HepG2 (cell line): ENCODE measurements around the gene DISP1. TPM values are rescaled to one million over a fixed set of nuclear protein-coding genes. Genes with fewer than 3 reads are reported as not detected.
A peak's percentile ranks its signal among the peaks of the same experiment; 100 is the strongest.

Experiments
- ATAC-seq: fragments of 200-7000 bp; cut with Tn5 transposase; 3 replicates; pipeline ENCODE4 v1.9.1; 2020; ENCODE audit warnings: mild to moderate bottlenecking, moderate library complexity
- Bru-seq: library from RNA; stranded (reverse); fragments of 400-500 nt; gene quantifications from one replicate; lab custom pipeline; 2021; lab: Mats Ljungman, UMichigan
- BruChase-seq, 2 experiments: library from RNA; stranded (reverse); fragments of 400-500 nt; gene quantifications; one replicate each; lab custom pipeline; 2021; lab: Mats Ljungman, UMichigan
- BruUV-seq: library from RNA; stranded (reverse); fragments of 400-500 nt; replicated peaks from 2 replicates; lab custom pipeline; 2021; lab: Mats Ljungman, UMichigan
- CTCF ChIA-PET: fragments of 300-600 bp; formaldehyde crosslinking; extraction: SDS; loops from one replicate; lab custom pipeline; 2021; ENCODE audit warnings: low total read pairs, inconsistent platforms, low intra/inter-chr PET ratio; lab: Yijun Ruan, JAX
- POLR2A ChIA-PET: fragments of 350-600 bp; sonication (Branson Sonifier 250); formaldehyde crosslinking; loops from one replicate; lab custom pipeline; 2020; ENCODE audit warnings: antibody characterized with exemption, inconsistent platforms; lab: Yijun Ruan, JAX
- DNase-seq: peaks from one replicate; pipeline ENCODE4 v3.0.0-alpha.2; 2015; ENCODE audit warnings: low spot score
- FAIRE-seq: peaks from 3 replicates; lab custom pipeline; 2011; peaks lifted over from hg19 to GRCh38; lab: Jason Lieb, UNC
- H2AFZ ChIP-seq: one replicate; pipeline ENCODE4 v1.6.1; 2011; ENCODE audit warnings: low read length, inconsistent platforms
- H3K27ac ChIP-seq: fragments of 300-600 bp; 3 replicates; pipeline ENCODE4 v1.8.0; 2011; ENCODE audit warnings: mixed run types, mild to moderate bottlenecking, mixed read lengths, low read length, inconsistent platforms; ENCODE audit not compliant: insufficient read depth; ENCODE audit errors: extremely low read length
- H3K27me3 ChIP-seq, 2 experiments: fragments of 200-600 bp in 1 of 2; 2 replicates in 1 of 2; 3 replicates in 1 of 2; pipeline versions ENCODE4 v1.6.0 to v1.8.0; 2011; ENCODE audit warnings: low read length in 2 of 2, mild to moderate bottlenecking in 2 of 2, moderate library complexity in 2 of 2, inconsistent platforms in 1 of 2; ENCODE audit not compliant: insufficient read depth in 2 of 2, control insufficient read depth in 1 of 2
- H3K36me3 ChIP-seq, 2 experiments: fragments of 200-600 bp in 1 of 2; replicated peaks in 1 of 2; 2 replicates in 1 of 2; 3 replicates in 1 of 2; pipeline versions ENCODE4 v1.5.1 to v1.8.0; 2011; ENCODE audit warnings: low read length in 2 of 2, inconsistent platforms in 1 of 2; ENCODE audit not compliant: insufficient read depth in 2 of 2, control insufficient read depth in 1 of 2
- H3K4me1 ChIP-seq: 2 replicates; pipeline ENCODE4 v1.5.1; 2012; ENCODE audit warnings: low read length, inconsistent platforms; ENCODE audit not compliant: insufficient read depth
- H3K4me2 ChIP-seq: 2 replicates; pipeline ENCODE4 v1.6.0; 2011; ENCODE audit warnings: low read depth, low read length, inconsistent platforms
- H3K4me3 ChIP-seq, 3 experiments: fragments of 200-600 bp in 1 of 3; sonication (generic), shearing (Covaris generic) in 1 of 3; replicated peaks in 1 of 3; 2 replicates each; pipeline ENCODE4 v1.5.1; 2011 to 2016; ENCODE audit warnings: low read length in 3 of 3, inconsistent platforms in 2 of 3, low read depth in 2 of 3, mild to moderate bottlenecking in 2 of 3, control low read depth in 1 of 3, mixed read lengths in 1 of 3; ENCODE audit not compliant: insufficient read depth in 1 of 3
- H3K79me2 ChIP-seq: one replicate; pipeline ENCODE4 v1.6.1; 2011; ENCODE audit warnings: low read length, inconsistent platforms; ENCODE audit not compliant: insufficient read depth
- H3K9ac ChIP-seq: 2 replicates; pipeline ENCODE4 v1.6.0; 2011; ENCODE audit warnings: mild to moderate bottlenecking, low read depth, low read length, inconsistent platforms; ENCODE audit not compliant: insufficient read depth
- H3K9me3 ChIP-seq: 2 replicates; pipeline ENCODE4 v1.5.1; 2012; ENCODE audit warnings: mild to moderate bottlenecking, low read length
- H4K20me1 ChIP-seq: 2 replicates; pipeline ENCODE4 v1.6.0; 2011; ENCODE audit warnings: inconsistent platforms, mild to moderate bottlenecking, low read length, moderate library complexity; ENCODE audit not compliant: insufficient read depth
- ZBTB10 ChIP-seq: sonication (generic); formaldehyde crosslinking; IDR thresholded peaks from 2 replicates; pipeline ENCODE4 v1.4.0; 2020; ENCODE audit warnings: missing genetic modification reagents, borderline replicate concordance
- ZNF142 ChIP-seq: sonication (generic); formaldehyde crosslinking; IDR thresholded peaks from 2 replicates; pipeline ENCODE4 v1.4.0; 2020; ENCODE audit warnings: missing genetic modification reagents
- WGBS: methylation state at CpG from one replicate; pipeline ENCODE4 v1.1.6; 2017; ENCODE audit warnings: low lambda C conversion rate; 5-methylcytosine and 5-hydroxymethylcytosine counted together
- in situ Hi-C: cut with HindIII; loops from 2 replicates; pipeline ENCODE4 v1.10.0; 2017; ENCODE audit warnings: low pct_unique_long_range_greater_than_20kb; ENCODE audit not compliant: extremely low pct_ligation_motif_present
- intact Hi-C: fragments of 100-400 bp; cut with micrococcal nuclease; formaldehyde crosslinking; loops from one replicate; pipeline ENCODE4 v1.10.0; 2022; ENCODE audit not compliant: unreplicated experiment
- long read RNA-seq, 2 experiments: library from RNA in 1 of 2; library from polyadenylated mRNA in 1 of 2; stranded (forward) in 1 of 2; unstranded in 1 of 2; transcript quantifications; one replicate each; pipeline ENCODE4 v2.0.0, GENCODE V29; 2019 to 2022
- polyA minus RNA-seq, 3 experiments: library from RNA; depleted of rRNA, polyadenylated mRNA; stranded (reverse); fragments of >200 nt; gene quantifications; 2 replicates each; pipeline ENCODE4 v1.2.3, GENCODE V29; 2011; ENCODE audit warnings: low replicate concordance in 1 of 3
- polyA plus RNA-seq, 8 experiments: library from polyadenylated mRNA; depleted of rRNA in 3 of 8; stranded (reverse) in 7 of 8; unstranded in 1 of 8; fragments of >200 nt; fragmentation: Illumina TruSeq in 4 of 8; extraction: Trizol in 4 of 8; gene quantifications; 2 replicates each; pipeline versions ENCODE4 v1.2.1 to v1.2.3, GENCODE V29; 2011 to 2016; ENCODE audit warnings: low read depth in 4 of 8, missing spikeins in 1 of 8, mixed read lengths in 1 of 8; ENCODE audit not compliant: insufficient read depth in 1 of 8
- total RNA-seq, 5 experiments: library from RNA; depleted of rRNA; stranded (reverse); fragments of >200 nt; fragmentation: Illumina TruSeq; extraction: Trizol; gene quantifications; 2 replicates each; pipeline ENCODE4 v1.2.3, GENCODE V29; 2016; ENCODE audit warnings: low read depth in 1 of 5

The DISP1 gene, protein sequence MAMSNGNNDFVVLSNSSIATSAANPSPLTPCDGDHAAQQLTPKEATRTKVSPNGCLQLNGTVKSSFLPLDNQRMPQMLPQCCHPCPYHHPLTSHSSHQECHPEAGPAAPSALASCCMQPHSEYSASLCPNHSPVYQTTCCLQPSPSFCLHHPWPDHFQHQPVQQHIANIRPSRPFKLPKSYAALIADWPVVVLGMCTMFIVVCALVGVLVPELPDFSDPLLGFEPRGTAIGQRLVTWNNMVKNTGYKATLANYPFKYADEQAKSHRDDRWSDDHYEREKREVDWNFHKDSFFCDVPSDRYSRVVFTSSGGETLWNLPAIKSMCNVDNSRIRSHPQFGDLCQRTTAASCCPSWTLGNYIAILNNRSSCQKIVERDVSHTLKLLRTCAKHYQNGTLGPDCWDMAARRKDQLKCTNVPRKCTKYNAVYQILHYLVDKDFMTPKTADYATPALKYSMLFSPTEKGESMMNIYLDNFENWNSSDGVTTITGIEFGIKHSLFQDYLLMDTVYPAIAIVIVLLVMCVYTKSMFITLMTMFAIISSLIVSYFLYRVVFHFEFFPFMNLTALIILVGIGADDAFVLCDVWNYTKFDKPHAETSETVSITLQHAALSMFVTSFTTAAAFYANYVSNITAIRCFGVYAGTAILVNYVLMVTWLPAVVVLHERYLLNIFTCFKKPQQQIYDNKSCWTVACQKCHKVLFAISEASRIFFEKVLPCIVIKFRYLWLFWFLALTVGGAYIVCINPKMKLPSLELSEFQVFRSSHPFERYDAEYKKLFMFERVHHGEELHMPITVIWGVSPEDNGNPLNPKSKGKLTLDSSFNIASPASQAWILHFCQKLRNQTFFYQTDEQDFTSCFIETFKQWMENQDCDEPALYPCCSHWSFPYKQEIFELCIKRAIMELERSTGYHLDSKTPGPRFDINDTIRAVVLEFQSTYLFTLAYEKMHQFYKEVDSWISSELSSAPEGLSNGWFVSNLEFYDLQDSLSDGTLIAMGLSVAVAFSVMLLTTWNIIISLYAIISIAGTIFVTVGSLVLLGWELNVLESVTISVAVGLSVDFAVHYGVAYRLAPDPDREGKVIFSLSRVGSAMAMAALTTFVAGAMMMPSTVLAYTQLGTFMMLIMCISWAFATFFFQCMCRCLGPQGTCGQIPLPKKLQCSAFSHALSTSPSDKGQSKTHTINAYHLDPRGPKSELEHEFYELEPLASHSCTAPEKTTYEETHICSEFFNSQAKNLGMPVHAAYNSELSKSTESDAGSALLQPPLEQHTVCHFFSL (N-terminal part only)
- total RNA-seq (2016; rRNA removed; fragmentation: Illumina TruSeq; extraction: Trizol) (1.2 and 1.9 TPM in 2 replicates), polyA plus RNA-seq (2011; rRNA removed) (1.8 and 2.0 TPM in 2 replicates), polyA minus RNA-seq (2011; rRNA and poly(A)+ RNA removed; ENCODE audit: low replicate concordance) (20.5 and 35.1 TPM in 2 replicates), Bru-seq, nascent RNA (percentile 45 among the genes with signal in this experiment), BruChase-seq, experiment 1, labeled RNA remaining after a 6-hour chase (percentile 39 among the genes with signal in this experiment), BruChase-seq, experiment 2, labeled RNA remaining after a 2-hour chase (percentile 48 among the genes with signal in this experiment)
- 1.3 and 2.3 TPM in 2 replicates for total RNA-seq (2016; cell fraction: cytosol; rRNA removed; fragmentation: Illumina TruSeq; extraction: Trizol; ENCODE audit: low read depth)
- total RNA-seq (2016; cell fraction: insoluble cytoplasmic fraction; rRNA removed; fragmentation: Illumina TruSeq; extraction: Trizol), result 1.1 and 1.8 TPM in 2 replicates
- 0.83 and 0.87 TPM in 2 replicates for total RNA-seq (2016; cell fraction: membrane; rRNA removed; fragmentation: Illumina TruSeq; extraction: Trizol)
- total RNA-seq (2016; cell fraction: nucleus; rRNA removed; fragmentation: Illumina TruSeq; extraction: Trizol), result 2.7 and 3.4 TPM in 2 replicates
- polyA plus RNA-seq (2011; cell fraction: cytosol; rRNA removed), result 1.5 and 2.1 TPM in 2 replicates
- polyA plus RNA-seq (2011; cell fraction: nucleus; rRNA removed), result 3.3 and 3.6 TPM in 2 replicates
- polyA plus RNA-seq (2012), result 1.3 and 2.0 TPM in 2 replicates
- polyA plus RNA-seq (2016; cell fraction: cytosol; fragmentation: Illumina TruSeq; extraction: Trizol; ENCODE audit: low read depth), result 0.15 and 0.40 TPM in 2 replicates
- 0.84 and 1.1 TPM in 2 replicates for polyA plus RNA-seq (2016; cell fraction: insoluble cytoplasmic fraction; fragmentation: Illumina TruSeq; extraction: Trizol; ENCODE audit: low read depth)
- polyA plus RNA-seq (2016; cell fraction: membrane; fragmentation: Illumina TruSeq; extraction: Trizol; ENCODE audit: low read depth), result 0.19 and 0.37 TPM in 2 replicates
- polyA plus RNA-seq (2016; cell fraction: nucleus; fragmentation: Illumina TruSeq; extraction: Trizol; ENCODE audit: insufficient read depth, low read depth), result 2.4 and 3.5 TPM in 2 replicates
- polyA minus RNA-seq (2011; cell fraction: cytosol; rRNA and poly(A)+ RNA removed), result 2.0 and 2.4 TPM in 2 replicates
- polyA minus RNA-seq (2011; cell fraction: nucleus; rRNA and poly(A)+ RNA removed), result 7.2 and 9.3 TPM in 2 replicates
- long read RNA-seq, experiment 1, result 0 reads
- long read RNA-seq, experiment 2, partial matches to known transcripts, result 1 of 2 reads
- long read RNA-seq, experiment 2, other reads (novel, unspliced or antisense), result 1 of 2 reads

DNA sequence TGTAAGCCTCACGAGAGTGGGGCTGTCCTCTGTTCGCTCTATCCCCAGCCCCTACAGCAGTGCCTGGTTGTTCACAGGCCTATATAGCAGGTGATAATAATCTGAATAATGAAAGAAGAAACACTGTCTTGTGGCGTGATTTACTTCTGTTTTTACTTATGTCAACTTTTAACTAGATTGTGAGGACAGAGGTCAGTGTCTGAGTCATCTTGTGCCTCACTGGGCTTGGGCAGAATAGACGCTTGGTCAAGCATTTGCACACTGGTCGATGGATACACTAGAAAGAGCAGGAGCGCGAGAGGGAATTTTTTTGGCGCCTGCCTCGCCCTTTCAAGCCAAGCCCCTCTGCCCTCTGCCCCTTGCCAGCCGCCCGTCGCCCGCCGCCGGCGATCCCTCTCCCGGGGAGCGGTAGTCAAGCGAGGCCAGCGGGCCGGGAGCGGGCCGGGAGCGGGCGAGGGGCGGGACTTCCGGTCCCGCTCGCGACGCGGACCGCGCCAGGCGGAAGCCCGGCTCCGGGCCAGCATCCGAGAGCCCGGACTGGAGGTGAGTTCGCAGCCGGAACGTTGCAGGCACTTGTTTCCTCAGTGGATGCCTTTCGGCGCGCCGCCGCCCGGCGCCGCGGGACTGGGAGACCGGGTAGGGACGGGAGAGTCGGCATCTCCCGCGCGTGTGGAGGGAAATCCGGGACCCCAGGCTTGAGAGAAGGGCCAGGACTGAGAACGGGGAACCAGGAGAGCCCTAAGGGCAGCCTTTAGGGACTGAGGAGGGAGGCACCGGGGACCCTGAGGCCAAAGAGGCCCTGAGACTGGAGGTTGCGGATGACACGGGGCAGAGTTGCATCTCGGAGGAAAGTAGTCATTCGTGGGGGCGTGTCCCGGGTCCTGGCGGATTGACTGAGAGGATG is at the start of gene DISP1:
TSS of gene DISP1 (plus strand) at position 504 of the 904 bp plus-strand sequence. CDS start 127,785 bp downstream, outside the sequence.
- intact Hi-C loops, result no loop called here
- CTCF ChIA-PET, result no interaction called here
- peak; percentile 15 for FAIRE-seq
- TF ChIP-seq ZBTB10 (CRISPR knock-in tag), result no peak
- no peak; the same call in 1 of the 2 replicates for TF ChIP-seq ZNF142

More for the DNA sequence above, at the start of gene DISP1:
- H3K27ac ChIP-seq, result peak within 1 kb of the TSS; percentile 74
- no peaks in the 10 kb centered on the region for H3K9me3 ChIP-seq
- peaks cover 23% of the 10 kb centered on the region for H3K79me2 ChIP-seq
- in situ Hi-C loops, result no loop called here
- POLR2A ChIA-PET, result no interaction called here
- peak within 1 kb of the TSS; percentile 78 for H3K9ac ChIP-seq
- no peaks in the 10 kb centered on the region; a peak in 1 of 5 replicates for H3K27me3 ChIP-seq
- peak within 1 kb of the TSS; percentile 91 for H2AFZ ChIP-seq
- peak; percentile 96 for ATAC-seq
- H3K4me2 ChIP-seq, result peak within 1 kb of the TSS; percentile 95
- WGBS, result 3% methylated on average over 44 of the region's 67 CpGs
- DNase-seq, result peak; percentile 73
- H3K4me3 ChIP-seq, result peak within 1 kb of the TSS; percentile 75 to 97 (median 87)
- BruUV-seq, result no TSS peak
- no peaks in the 10 kb centered on the region for H4K20me1 ChIP-seq
- H3K4me1 ChIP-seq, result peaks cover 68% of the 10 kb centered on the region
- no peaks in the 10 kb centered on the region for H3K36me3 ChIP-seq
